K562 (cell line): Measurements from ENCODE around the gene TUT1. TPM values are rescaled to one million over a fixed set of nuclear protein-coding genes. Genes with fewer than 3 reads are reported as not detected.

Experiments
- HDAC3 ChIP-seq: fragments of 450-650 bp; IDR thresholded peaks from 2 replicates; pipeline ENCODE4 v1.6.1; 2018; ENCODE audit warnings: borderline replicate concordance, mild to moderate bottlenecking, moderate library complexity; ENCODE audit not compliant: partially characterized antibody
- MAFK ChIP-seq: IDR thresholded peaks from 2 replicates; pipeline ENCODE4 v1.6.1; 2011; ENCODE audit warnings: low read length, improper control_type of control experiment
- RFX1 ChIP-seq: fragments of 450-650 bp; IDR thresholded peaks from 2 replicates; pipeline ENCODE4 v1.6.1; 2016; ENCODE audit warnings: mild to moderate bottlenecking, moderate library complexity
- RFX7 ChIP-seq: fragments of 250-450 bp; sonication (Bioruptor Pico); IDR thresholded peaks from 2 replicates; pipeline ENCODE4 v1.5.1; 2021; ENCODE audit warnings: mild to moderate bottlenecking
- SMAD1 ChIP-seq: fragments of 150-350 bp; IDR thresholded peaks from 2 replicates; pipeline ENCODE4 v1.6.1; 2014; ENCODE audit warnings: low read length, low read depth; ENCODE audit not compliant: partially characterized antibody
- TAF7 ChIP-seq: fragments of 450-650 bp; IDR thresholded peaks from 2 replicates; pipeline ENCODE4 v1.6.1; 2016; ENCODE audit warnings: missing genetic modification characterization, missing compliant biosample characterization
- ZFX ChIP-seq: sonication (generic); formaldehyde crosslinking; IDR thresholded peaks from 2 replicates; pipeline ENCODE4 v1.8.0; 2022; ENCODE audit warnings: mild to moderate bottlenecking, missing genetic modification reagents, moderate library complexity
- ZNF507 ChIP-seq: conservative IDR thresholded peaks from 2 replicates; pipeline ENCODE4 v1.6.1; 2017; ENCODE audit warnings: missing genetic modification characterization, missing compliant biosample characterization
- ZNF57 ChIP-seq: fragments of 450-650 bp; formaldehyde crosslinking; IDR thresholded peaks from 2 replicates; pipeline ENCODE4 v1.4.0; 2020; ENCODE audit warnings: mild to moderate bottlenecking, moderate library complexity
- polyA plus RNA-seq, 8 experiments: library from polyadenylated mRNA; depleted of rRNA in 4 of 8; stranded (reverse) in 5 of 8; unstranded in 3 of 8; fragments of >200 nt; fragmentation: Nextera tagmentation in 2 of 8; fragmentation: Illumina TruSeq in 1 of 8; extraction: Ambion mirVana in 2 of 8; extraction: Trizol in 1 of 8; gene quantifications; 2 replicates each; pipeline versions ENCODE4 v1.2.1 to v1.2.3, GENCODE V29; 2011 to 2014; ENCODE audit warnings: inconsistent platforms in 1 of 8, missing spikeins in 1 of 8
- total RNA-seq, 7 experiments: library from RNA; depleted of rRNA in 6 of 7; stranded (reverse); fragments of >200 nt in 6 of 7; fragmentation: Illumina TruSeq in 2 of 7; extraction: Trizol in 2 of 7; gene quantifications; 2 replicates each; pipeline versions ENCODE4 v1.2.1 to v1.2.3, GENCODE V29; 2011 to 2021; ENCODE audit warnings: low replicate concordance in 1 of 7
- TF ChIP-seq, protein P1 (sequence below): fragments of 450-650 bp; IDR thresholded peaks from 2 replicates; pipeline ENCODE4 v1.6.1; 2016; ENCODE audit warnings: mild to moderate bottlenecking, moderate library complexity
- TF ChIP-seq, protein P2 (sequence below): fragments of 450-650 bp; conservative IDR thresholded peaks from 2 replicates; pipeline ENCODE4 v1.6.1; 2016; ENCODE audit warnings: missing genetic modification characterization, low read depth, mild to moderate bottlenecking, missing compliant biosample characterization, moderate library complexity
- TF ChIP-seq, protein P3 (sequence below): fragments of 250-450 bp; sonication (Bioruptor Pico); IDR thresholded peaks from 2 replicates; pipeline ENCODE4 v1.9.0; 2021; ENCODE audit warnings: mild to moderate bottlenecking

The TUT1 gene
- total and polyA plus RNA-seq, 9 of the 15 experiments (the other 6 are each of a cell fraction or from before 2014, with no cell fraction given) = 0.66 to 44.3 (median 15.7) TPM

DNA sequence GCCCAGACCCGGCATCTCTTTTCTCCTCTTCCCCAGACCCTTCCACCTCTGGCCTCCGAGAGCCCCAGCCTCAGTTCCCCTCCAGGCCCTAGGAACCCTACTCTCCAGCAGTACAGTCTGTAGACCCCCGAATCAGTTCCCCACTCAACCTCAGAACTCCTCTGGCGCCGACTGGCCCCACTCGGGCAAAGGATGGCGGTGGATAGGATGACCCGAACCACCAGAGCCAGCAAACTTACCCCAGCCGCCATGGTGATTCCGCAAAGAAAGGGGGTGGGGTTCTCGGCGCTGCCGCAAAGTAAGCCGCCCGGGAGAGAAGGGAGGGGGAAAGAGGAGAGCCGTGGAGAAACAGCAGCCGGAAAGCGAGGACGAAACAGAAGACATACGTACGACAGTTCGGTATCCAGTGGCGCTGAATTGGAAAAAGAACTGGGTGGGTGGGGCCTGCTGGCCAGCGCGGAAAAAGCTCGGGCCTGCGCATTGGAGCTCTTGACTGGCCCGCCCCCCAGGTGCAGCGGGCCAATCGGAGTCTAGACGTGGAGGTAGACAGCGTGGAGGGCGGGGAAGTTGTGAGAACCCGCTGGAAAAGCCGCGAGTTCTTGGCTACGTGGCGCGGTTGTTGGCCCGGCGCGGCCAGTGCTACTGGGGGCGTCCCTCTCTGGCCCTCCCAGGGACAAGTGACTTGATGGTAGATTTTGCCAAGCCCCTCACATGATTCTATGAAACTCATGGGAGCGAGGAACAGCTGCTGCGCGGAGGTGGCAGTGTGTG, 17.5 kb downstream of the TUT1 start, which contains the start of gene EEF1G (continued):
- peak; percentile 100 for TF ChIP-seq TAF7 (tag)
- TF ChIP-seq RFX1 = peak; percentile 77
- peak; percentile 71 for TF ChIP-seq SMAD1
- TF ChIP-seq ZNF57 (CRISPR knock-in tag) = no peak
- no peak for TF ChIP-seq HDAC3
- no peak for TF ChIP-seq MAFK
- no peak for TF ChIP-seq RFX7 (CRISPR knock-in tag)
- no peak for TF ChIP-seq ZNF507 (tag)
- TF ChIP-seq, protein P1, sequence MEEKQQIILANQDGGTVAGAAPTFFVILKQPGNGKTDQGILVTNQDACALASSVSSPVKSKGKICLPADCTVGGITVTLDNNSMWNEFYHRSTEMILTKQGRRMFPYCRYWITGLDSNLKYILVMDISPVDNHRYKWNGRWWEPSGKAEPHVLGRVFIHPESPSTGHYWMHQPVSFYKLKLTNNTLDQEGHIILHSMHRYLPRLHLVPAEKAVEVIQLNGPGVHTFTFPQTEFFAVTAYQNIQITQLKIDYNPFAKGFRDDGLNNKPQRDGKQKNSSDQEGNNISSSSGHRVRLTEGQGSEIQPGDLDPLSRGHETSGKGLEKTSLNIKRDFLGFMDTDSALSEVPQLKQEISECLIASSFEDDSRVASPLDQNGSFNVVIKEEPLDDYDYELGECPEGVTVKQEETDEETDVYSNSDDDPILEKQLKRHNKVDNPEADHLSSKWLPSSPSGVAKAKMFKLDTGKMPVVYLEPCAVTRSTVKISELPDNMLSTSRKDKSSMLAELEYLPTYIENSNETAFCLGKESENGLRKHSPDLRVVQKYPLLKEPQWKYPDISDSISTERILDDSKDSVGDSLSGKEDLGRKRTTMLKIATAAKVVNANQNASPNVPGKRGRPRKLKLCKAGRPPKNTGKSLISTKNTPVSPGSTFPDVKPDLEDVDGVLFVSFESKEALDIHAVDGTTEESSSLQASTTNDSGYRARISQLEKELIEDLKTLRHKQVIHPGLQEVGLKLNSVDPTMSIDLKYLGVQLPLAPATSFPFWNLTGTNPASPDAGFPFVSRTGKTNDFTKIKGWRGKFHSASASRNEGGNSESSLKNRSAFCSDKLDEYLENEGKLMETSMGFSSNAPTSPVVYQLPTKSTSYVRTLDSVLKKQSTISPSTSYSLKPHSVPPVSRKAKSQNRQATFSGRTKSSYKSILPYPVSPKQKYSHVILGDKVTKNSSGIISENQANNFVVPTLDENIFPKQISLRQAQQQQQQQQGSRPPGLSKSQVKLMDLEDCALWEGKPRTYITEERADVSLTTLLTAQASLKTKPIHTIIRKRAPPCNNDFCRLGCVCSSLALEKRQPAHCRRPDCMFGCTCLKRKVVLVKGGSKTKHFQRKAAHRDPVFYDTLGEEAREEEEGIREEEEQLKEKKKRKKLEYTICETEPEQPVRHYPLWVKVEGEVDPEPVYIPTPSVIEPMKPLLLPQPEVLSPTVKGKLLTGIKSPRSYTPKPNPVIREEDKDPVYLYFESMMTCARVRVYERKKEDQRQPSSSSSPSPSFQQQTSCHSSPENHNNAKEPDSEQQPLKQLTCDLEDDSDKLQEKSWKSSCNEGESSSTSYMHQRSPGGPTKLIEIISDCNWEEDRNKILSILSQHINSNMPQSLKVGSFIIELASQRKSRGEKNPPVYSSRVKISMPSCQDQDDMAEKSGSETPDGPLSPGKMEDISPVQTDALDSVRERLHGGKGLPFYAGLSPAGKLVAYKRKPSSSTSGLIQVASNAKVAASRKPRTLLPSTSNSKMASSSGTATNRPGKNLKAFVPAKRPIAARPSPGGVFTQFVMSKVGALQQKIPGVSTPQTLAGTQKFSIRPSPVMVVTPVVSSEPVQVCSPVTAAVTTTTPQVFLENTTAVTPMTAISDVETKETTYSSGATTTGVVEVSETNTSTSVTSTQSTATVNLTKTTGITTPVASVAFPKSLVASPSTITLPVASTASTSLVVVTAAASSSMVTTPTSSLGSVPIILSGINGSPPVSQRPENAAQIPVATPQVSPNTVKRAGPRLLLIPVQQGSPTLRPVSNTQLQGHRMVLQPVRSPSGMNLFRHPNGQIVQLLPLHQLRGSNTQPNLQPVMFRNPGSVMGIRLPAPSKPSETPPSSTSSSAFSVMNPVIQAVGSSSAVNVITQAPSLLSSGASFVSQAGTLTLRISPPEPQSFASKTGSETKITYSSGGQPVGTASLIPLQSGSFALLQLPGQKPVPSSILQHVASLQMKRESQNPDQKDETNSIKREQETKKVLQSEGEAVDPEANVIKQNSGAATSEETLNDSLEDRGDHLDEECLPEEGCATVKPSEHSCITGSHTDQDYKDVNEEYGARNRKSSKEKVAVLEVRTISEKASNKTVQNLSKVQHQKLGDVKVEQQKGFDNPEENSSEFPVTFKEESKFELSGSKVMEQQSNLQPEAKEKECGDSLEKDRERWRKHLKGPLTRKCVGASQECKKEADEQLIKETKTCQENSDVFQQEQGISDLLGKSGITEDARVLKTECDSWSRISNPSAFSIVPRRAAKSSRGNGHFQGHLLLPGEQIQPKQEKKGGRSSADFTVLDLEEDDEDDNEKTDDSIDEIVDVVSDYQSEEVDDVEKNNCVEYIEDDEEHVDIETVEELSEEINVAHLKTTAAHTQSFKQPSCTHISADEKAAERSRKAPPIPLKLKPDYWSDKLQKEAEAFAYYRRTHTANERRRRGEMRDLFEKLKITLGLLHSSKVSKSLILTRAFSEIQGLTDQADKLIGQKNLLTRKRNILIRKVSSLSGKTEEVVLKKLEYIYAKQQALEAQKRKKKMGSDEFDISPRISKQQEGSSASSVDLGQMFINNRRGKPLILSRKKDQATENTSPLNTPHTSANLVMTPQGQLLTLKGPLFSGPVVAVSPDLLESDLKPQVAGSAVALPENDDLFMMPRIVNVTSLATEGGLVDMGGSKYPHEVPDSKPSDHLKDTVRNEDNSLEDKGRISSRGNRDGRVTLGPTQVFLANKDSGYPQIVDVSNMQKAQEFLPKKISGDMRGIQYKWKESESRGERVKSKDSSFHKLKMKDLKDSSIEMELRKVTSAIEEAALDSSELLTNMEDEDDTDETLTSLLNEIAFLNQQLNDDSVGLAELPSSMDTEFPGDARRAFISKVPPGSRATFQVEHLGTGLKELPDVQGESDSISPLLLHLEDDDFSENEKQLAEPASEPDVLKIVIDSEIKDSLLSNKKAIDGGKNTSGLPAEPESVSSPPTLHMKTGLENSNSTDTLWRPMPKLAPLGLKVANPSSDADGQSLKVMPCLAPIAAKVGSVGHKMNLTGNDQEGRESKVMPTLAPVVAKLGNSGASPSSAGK = no peak
- TF ChIP-seq ZFX (CRISPR knock-in tag) = peak; percentile 78
- TF ChIP-seq, protein P2, sequence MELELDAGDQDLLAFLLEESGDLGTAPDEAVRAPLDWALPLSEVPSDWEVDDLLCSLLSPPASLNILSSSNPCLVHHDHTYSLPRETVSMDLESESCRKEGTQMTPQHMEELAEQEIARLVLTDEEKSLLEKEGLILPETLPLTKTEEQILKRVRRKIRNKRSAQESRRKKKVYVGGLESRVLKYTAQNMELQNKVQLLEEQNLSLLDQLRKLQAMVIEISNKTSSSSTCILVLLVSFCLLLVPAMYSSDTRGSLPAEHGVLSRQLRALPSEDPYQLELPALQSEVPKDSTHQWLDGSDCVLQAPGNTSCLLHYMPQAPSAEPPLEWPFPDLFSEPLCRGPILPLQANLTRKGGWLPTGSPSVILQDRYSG (tag) = no peak
- TF ChIP-seq, protein P3, sequence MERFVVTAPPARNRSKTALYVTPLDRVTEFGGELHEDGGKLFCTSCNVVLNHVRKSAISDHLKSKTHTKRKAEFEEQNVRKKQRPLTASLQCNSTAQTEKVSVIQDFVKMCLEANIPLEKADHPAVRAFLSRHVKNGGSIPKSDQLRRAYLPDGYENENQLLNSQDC (CRISPR knock-in tag) = 0 out of 2 replicates have a peak, but pooled peaks have one; percentile 21
